Left lung (tissue), 10 donors: ENCODE measurements around the gene PROX2. TPM values are rescaled to one million over a fixed set of nuclear protein-coding genes. Genes with fewer than 3 reads are reported as not detected.

Experiments used
- ATAC-seq: fragments of 200-7000 bp; cut with Tn5 transposase; one replicate; pipeline ENCODE4 v1.9.1; 2020; ENCODE audit warnings: moderate library complexity
- DNase-seq, 4 donors: peaks; one replicate each; pipeline ENCODE4 v3.0.0-alpha.2; 2013 to 2020
- H3K27ac ChIP-seq, 2 donors: fragments of 200-600 bp; sonication (generic) in 1 of 2; one replicate each; pipeline versions ENCODE4 v1.5.0 to v1.8.0; 2020 to 2021
- H3K27me3 ChIP-seq, 2 donors: fragments of 200-600 bp; sonication (generic) in 1 of 2; one replicate each; pipeline versions ENCODE4 v1.5.0 to v1.8.0; 2020 to 2021
- H3K36me3 ChIP-seq, 2 donors: fragments of 200-600 bp; sonication (generic) in 1 of 2; one replicate each; pipeline versions ENCODE4 v1.5.0 to v1.8.0; 2020 to 2021
- H3K4me1 ChIP-seq, 2 donors: fragments of 200-600 bp; one replicate each; pipeline ENCODE4 v1.8.0; 2021
- H3K4me3 ChIP-seq, 2 donors: fragments of 200-600 bp; sonication (generic) in 1 of 2; one replicate each; pipeline versions ENCODE4 v1.5.0 to v1.8.0; 2020 to 2021; ENCODE audit warnings: mild to moderate bottlenecking in 1 of 2
- H3K9me3 ChIP-seq, 2 donors: fragments of 200-600 bp; sonication (generic) in 1 of 2; one replicate each; pipeline versions ENCODE4 v1.5.0 to v1.8.0; 2020 to 2021
- CTCF ChIP-seq, 2 donors: fragments of 200-600 bp; sonication (generic) in 1 of 2; IDR thresholded peaks; one replicate each; pipeline versions ENCODE4 v1.5.0 to v1.8.0; 2021; ENCODE audit warnings: antibody characterized with exemption in 2 of 2
- intact Hi-C, 2 donors: fragments of 100-400 bp; cut with DNase I; formaldehyde crosslinking; loops; one replicate each; pipeline versions ENCODE4 v1.11.2 to v1.14.2; 2022
- polyA plus RNA-seq, 6 donors: library from polyadenylated mRNA; unstranded; fragments of 120-200 nt; gene quantifications; one replicate each; pipeline ENCODE4 v1.2.1, GENCODE V29; 2013; ENCODE audit not compliant: insufficient read length in 6 of 6
- total RNA-seq, 2 donors: library from RNA; stranded (reverse); fragmentation: NEBNext Ultra II Directional; extraction: Animal tissue kit (Norgen Biotek cat#: 25700); gene quantifications; one replicate each; pipeline ENCODE4 v1.2.1, GENCODE V29; 2021
- donor health status: DM: no; HTN: yes; CAD: no.
- donor health status: DM: no; HTN: no; CAD: no.

PROX2 gene
- total and polyA plus RNA-seq, 8 donors, result 0.08 to 3.8 (median 3.1) TPM; not detected in 1

GRCh38 chr14:74917178-74917543 is 41.2 kb upstream of the PROX2 start:
- Histone ChIP-seq H3K9me3 (no peaks in the 10 kb centered on the region), H3K36me3 (no peaks in the 10 kb centered on the region), H3K4me3 (no peak overlapping the region), H3K27ac (no peak overlapping the region), H3K4me1 (peaks cover 0 to 8% of the 10 kb centered on the region in 2 donors), H3K27me3 (no peaks in the 10 kb centered on the region)
- ATAC-seq (no peak), DNase-seq (peak in 1 of 4 donors; percentile 51)
- no peak for TF ChIP-seq CTCF (IDR thresholded peaks at IDR 0.05)
- intact Hi-C loops, result loop anchor here in 1 of 2 donors (5.0 kb wide), 1 partner anchor 170 kb away; no protein-coding TSS in a partner anchor

GRCh38 chr14:74915826-74916225 is 39.9 kb upstream of the PROX2 start:
- intact Hi-C loops, result loop anchor here in 1 of 2 donors (5.0 kb wide), 1 partner anchor 171 kb away; no protein-coding TSS in a partner anchor
- H3K27ac ChIP-seq, result no peak overlapping the region
- no peak for TF ChIP-seq CTCF (IDR thresholded peaks at IDR 0.05)

GRCh38 chr14:74915426-74915825 is 39.5 kb upstream of the PROX2 start:
- Histone ChIP-seq H3K27me3 (no peaks in the 10 kb centered on the region), H3K4me1 (peaks cover 0 to 8% of the 10 kb centered on the region in 2 donors), H3K27ac (no peak overlapping the region), H3K4me3 (no peak overlapping the region), H3K36me3 (no peaks in the 10 kb centered on the region), H3K9me3 (no peaks in the 10 kb centered on the region)
- no peak for TF ChIP-seq CTCF (IDR thresholded peaks at IDR 0.05)
- no peak for ATAC-seq
- DNase-seq, result no peak
- intact Hi-C loops, result loop anchor here in 1 of 2 donors (5.0 kb wide), 1 partner anchor 172 kb away; no protein-coding TSS in a partner anchor

More at GRCh38 chr14:74915826-74916225, 39.9 kb upstream of the PROX2 start:
- Histone ChIP-seq H3K36me3 (no peaks in the 10 kb centered on the region), H3K27me3 (no peaks in the 10 kb centered on the region), H3K4me1 (peaks cover 0 to 8% of the 10 kb centered on the region in 2 donors), H3K9me3 (no peaks in the 10 kb centered on the region), H3K4me3 (no peak overlapping the region)
- DNase-seq, result no peak
- no peak for ATAC-seq

GRCh38 chr14:74913986-74914573 is 38.1 kb upstream of the PROX2 start:
- no peak overlapping the region for H3K27ac ChIP-seq
- no peaks in the 10 kb centered on the region for H3K36me3 ChIP-seq
- no peaks in the 10 kb centered on the region for H3K27me3 ChIP-seq
- no peaks in the 10 kb centered on the region for H3K9me3 ChIP-seq
- intact Hi-C loops, result no loop called here
- DNase-seq, result peak in 3 of 4 donors; percentile 60 to 90 (median 78)
- TF ChIP-seq CTCF (IDR thresholded peaks at IDR 0.05), result peak; percentile 61 to 63
- peak; percentile 82 for ATAC-seq
- H3K4me1 ChIP-seq, result peaks cover 0 to 8% of the 10 kb centered on the region in 2 donors
- no peak overlapping the region for H3K4me3 ChIP-seq

GRCh38 chr14:74913393-74913910 is 37.5 kb upstream of the PROX2 start:
- ATAC-seq, result no peak
- intact Hi-C loops, result no loop called here
- TF ChIP-seq CTCF (IDR thresholded peaks at IDR 0.05), result no peak

More at GRCh38 chr14:74913393-74913910, 37.5 kb upstream of the PROX2 start:
- Histone ChIP-seq H3K27ac (no peak overlapping the region), H3K4me1 (peaks cover 0 to 8% of the 10 kb centered on the region in 2 donors), H3K27me3 (no peaks in the 10 kb centered on the region), H3K36me3 (no peaks in the 10 kb centered on the region), H3K4me3 (no peak overlapping the region), H3K9me3 (no peaks in the 10 kb centered on the region)
- no peak for DNase-seq
